Astrocyte (in vitro differentiated cells and primary cell): Measurements from ENCODE around the gene SH3PXD2B. TPM values are rescaled to one million over a fixed set of nuclear protein-coding genes. Genes with fewer than 3 reads are reported as not detected.

Experiments used
- DNase-seq: peaks from one replicate; pipeline ENCODE4 v3.0.0-alpha.2; 2010; ENCODE audit warnings: low read depth
- FAIRE-seq: peaks from 2 replicates; lab custom pipeline; 2011; peaks lifted over from hg19 to GRCh38; lab: Jason Lieb, UNC
- H2AFZ ChIP-seq: 2 replicates; pipeline ENCODE4 v1.6.0; 2012; ENCODE audit warnings: low read depth, low read length, inconsistent platforms
- H3K27ac ChIP-seq: 2 replicates; pipeline ENCODE4 v1.5.1; 2011; ENCODE audit warnings: low read depth, low read length, inconsistent platforms
- H3K27me3 ChIP-seq: 2 replicates; pipeline ENCODE4 v1.6.0; 2011; ENCODE audit warnings: low read length, inconsistent platforms; ENCODE audit not compliant: insufficient read depth
- H3K36me3 ChIP-seq: 2 replicates; pipeline ENCODE4 v1.5.1; 2011; ENCODE audit warnings: low read length, inconsistent platforms; ENCODE audit not compliant: insufficient read depth
- H3K4me1 ChIP-seq: 2 replicates; pipeline ENCODE4 v1.5.1; 2011; ENCODE audit warnings: low read length, inconsistent platforms; ENCODE audit not compliant: insufficient read depth
- H3K4me2 ChIP-seq: 2 replicates; pipeline ENCODE4 v1.6.0; 2012; ENCODE audit warnings: low read length, inconsistent platforms
- H3K4me3 ChIP-seq: 2 replicates; pipeline ENCODE4 v1.5.1; 2011; ENCODE audit warnings: low read depth, mild to moderate bottlenecking, low read length, inconsistent platforms; ENCODE audit not compliant: insufficient read depth
- H3K79me2 ChIP-seq: 2 replicates; pipeline ENCODE4 v1.6.0; 2012; ENCODE audit warnings: mild to moderate bottlenecking, low read length, inconsistent platforms; ENCODE audit not compliant: insufficient read depth
- H3K9ac ChIP-seq: 2 replicates; pipeline ENCODE4 v1.6.0; 2012; ENCODE audit warnings: mild to moderate bottlenecking, low read length, inconsistent platforms
- H3K9me3 ChIP-seq: 2 replicates; pipeline ENCODE4 v1.5.1; 2012; ENCODE audit warnings: low read depth, mild to moderate bottlenecking, low read length, inconsistent platforms; ENCODE audit not compliant: insufficient read depth
- H4K20me1 ChIP-seq: 2 replicates; pipeline ENCODE4 v1.6.0; 2012; ENCODE audit warnings: low read length, inconsistent platforms; ENCODE audit not compliant: insufficient read depth
- H3K27ac Mint-ChIP-seq: one replicate; pipeline ENCODE4 v1.8.0; 2021; ENCODE audit warnings: mild to moderate bottlenecking, mixed read lengths; ENCODE audit not compliant: unreplicated experiment
- H3K27me3 Mint-ChIP-seq: one replicate; pipeline ENCODE4 v1.8.0; 2021; ENCODE audit warnings: low read depth, mixed read lengths; ENCODE audit not compliant: unreplicated experiment
- H3K36me3 Mint-ChIP-seq: one replicate; pipeline ENCODE4 v1.8.0; 2021; ENCODE audit warnings: low read depth, mixed read lengths; ENCODE audit not compliant: unreplicated experiment
- H3K4me1 Mint-ChIP-seq: one replicate; pipeline ENCODE4 v1.8.0; 2021; ENCODE audit warnings: low read depth, mixed read lengths; ENCODE audit not compliant: unreplicated experiment
- H3K4me3 Mint-ChIP-seq: one replicate; pipeline ENCODE4 v1.8.0; 2021; ENCODE audit warnings: mild to moderate bottlenecking, moderate library complexity, mixed read lengths; ENCODE audit not compliant: unreplicated experiment
- H3K9me3 Mint-ChIP-seq: one replicate; pipeline ENCODE4 v1.8.0; 2021; ENCODE audit warnings: mild to moderate bottlenecking, mixed read lengths; ENCODE audit not compliant: unreplicated experiment
- CTCF ChIP-seq: IDR thresholded peaks from 2 replicates; pipeline ENCODE4 v1.5.1; 2011; ENCODE audit warnings: low read depth, mild to moderate bottlenecking, inconsistent platforms, low read length, moderate library complexity; ENCODE audit not compliant: insufficient read depth
- EZH2 ChIP-seq: IDR thresholded peaks from 2 replicates; pipeline ENCODE4 v1.6.1; 2012; ENCODE audit warnings: mild to moderate bottlenecking, low read length, inconsistent platforms; ENCODE audit not compliant: insufficient read depth
- total RNA-seq: library from RNA; stranded (reverse); gene quantifications from 2 replicates; pipeline ENCODE4 v1.2.1, GENCODE V29; 2021

Gene SH3PXD2B
- total RNA-seq, 1 donor from 2014 or later = 66.0 TPM

- Histone ChIP-seq H3K4me3 (no peak overlapping the region), H3K9me3 (no peaks in the 10 kb centered on the region), H3K9ac (no peak overlapping the region), H3K4me2 (no peak overlapping the region), H3K4me1 (no peaks in the 10 kb centered on the region), H3K36me3 (no peaks in the 10 kb centered on the region), H4K20me1 (no peaks in the 10 kb centered on the region), H3K27me3 (peaks cover 18% of the 10 kb centered on the region), H2AFZ (no peak overlapping the region), H3K27ac (no peak overlapping the region), H3K79me2 (no peaks in the 10 kb centered on the region)
- DNase-seq (no peak), FAIRE-seq (no peak)
- TF ChIP-seq EZH2 = no peak
- TF ChIP-seq CTCF = no peak
- Mint-ChIP-seq H3K9me3 (no peaks in the 10 kb centered on the region), H3K4me3 (no peak overlapping the region), H3K4me1 (peaks cover 4% of the 10 kb centered on the region), H3K36me3 (no peaks in the 10 kb centered on the region), H3K27me3 (peaks cover 20% of the 10 kb centered on the region), H3K27ac (no peak overlapping the region)
Measured at GRCh38 chr5:172473427-172473826, 19.1 kb upstream of the SH3PXD2B start.

GRCh38 chr5:172469697-172470096 is 15.4 kb upstream of the SH3PXD2B start:
- Histone ChIP-seq H3K79me2 (no peaks in the 10 kb centered on the region), H4K20me1 (no peaks in the 10 kb centered on the region), H3K4me1 (no peaks in the 10 kb centered on the region), H2AFZ (no peak overlapping the region), H3K27ac (no peak overlapping the region), H3K9ac (no peak overlapping the region), H3K36me3 (no peaks in the 10 kb centered on the region), H3K27me3 (peaks cover 14% of the 10 kb centered on the region), H3K4me2 (no peak overlapping the region), H3K9me3 (no peaks in the 10 kb centered on the region), H3K4me3 (no peak overlapping the region)
- TF ChIP-seq CTCF (no peak), EZH2 (no peak)
- H3K4me3 Mint-ChIP-seq = no peak overlapping the region
- no peak overlapping the region for H3K27ac Mint-ChIP-seq
- H3K27me3 Mint-ChIP-seq = peaks cover 28% of the 10 kb centered on the region
- no peak for FAIRE-seq
- H3K36me3 Mint-ChIP-seq = peaks cover 2% of the 10 kb centered on the region
- H3K9me3 Mint-ChIP-seq = peaks cover 5% of the 10 kb centered on the region
- H3K4me1 Mint-ChIP-seq = no peaks in the 10 kb centered on the region
- DNase-seq = no peak

- Histone ChIP-seq H3K4me3 (no peak overlapping the region), H3K9ac (no peak overlapping the region), H3K36me3 (no peaks in the 10 kb centered on the region), H3K27me3 (peaks cover 7% of the 10 kb centered on the region), H3K4me1 (no peaks in the 10 kb centered on the region), H4K20me1 (no peaks in the 10 kb centered on the region), H2AFZ (no peak overlapping the region), H3K79me2 (no peaks in the 10 kb centered on the region), H3K4me2 (no peak overlapping the region), H3K9me3 (peaks cover 3% of the 10 kb centered on the region), H3K27ac (no peak overlapping the region)
- Mint-ChIP-seq H3K27ac (no peak overlapping the region), H3K36me3 (peaks cover 2% of the 10 kb centered on the region), H3K9me3 (peaks cover 18% of the 10 kb centered on the region), H3K27me3 (peaks cover 22% of the 10 kb centered on the region), H3K4me1 (no peaks in the 10 kb centered on the region), H3K4me3 (no peak overlapping the region)
- TF ChIP-seq CTCF = no peak
- TF ChIP-seq EZH2 = no peak
- DNase-seq (no peak), FAIRE-seq (no peak)
Measured at GRCh38 chr5:172466062-172466461, 11.7 kb upstream of the SH3PXD2B start.
